IMR-90 (cell line): Measurements from ENCODE around the gene NFAT5. TPM values are rescaled to one million over a fixed set of nuclear protein-coding genes. Genes with fewer than 3 reads are reported as not detected.
"Not testable (repeated sequence)": the region's sequence is repeated elsewhere in the genome, so short reads cannot be mapped to it uniquely, and the experiment has no call there.

Experiments
- ATAC-seq: fragments of 200-7000 bp; cut with Tn5 transposase; 2 replicates; pipeline ENCODE4 v1.9.1; 2020; ENCODE audit warnings: low read depth, mild to moderate bottlenecking, moderate library complexity
- BruUV-seq: library from RNA; stranded (reverse); fragments of 400-500 nt; replicated peaks from 2 replicates; lab custom pipeline; 2021; lab: Mats Ljungman, UMichigan
- CTCF ChIA-PET: fragments of 300-600 bp; formaldehyde crosslinking; extraction: SDS; loops from one replicate; lab custom pipeline; 2021; ENCODE audit warnings: antibody characterized with exemption; lab: Yijun Ruan, JAX
- POLR2A ChIA-PET: fragments of 300-600 bp; sonication (Branson Sonifier 250); formaldehyde crosslinking; loops from one replicate; lab custom pipeline; 2022; ENCODE audit warnings: antibody characterized with exemption; ENCODE audit not compliant: unreplicated experiment; lab: Charles Lee
- DNase-seq: peaks from one replicate; pipeline ENCODE4 v3.0.0; 2013
- H2AFZ ChIP-seq: replicated peaks from 2 replicates; pipeline ENCODE3; 2013; ENCODE audit warnings: low read length, mild to moderate bottlenecking; ENCODE audit not compliant: poor library complexity
- H2AK5ac ChIP-seq: 2 replicates; pipeline ENCODE4 v1.6.1; 2013; ENCODE audit warnings: low read depth, low read length, inconsistent platforms
- H2AK9ac ChIP-seq: replicated peaks from 2 replicates; pipeline ENCODE3; 2013; ENCODE audit warnings: mild to moderate bottlenecking, low read depth, low read length, moderate library complexity; ENCODE audit not compliant: poor library complexity
- H2BK120ac ChIP-seq: 2 replicates; pipeline ENCODE4 v1.6.1; 2013; ENCODE audit warnings: low read depth, low read length, inconsistent platforms
- H2BK15ac ChIP-seq: 3 replicates; pipeline ENCODE4 v1.6.1; 2013; ENCODE audit warnings: low read depth, low read length, inconsistent platforms
- H2BK20ac ChIP-seq: 2 replicates; pipeline ENCODE4 v1.6.1; 2013; ENCODE audit warnings: low read depth, mild to moderate bottlenecking, inconsistent platforms, low read length, moderate library complexity
- H2BK5ac ChIP-seq: 2 replicates; pipeline ENCODE4 v1.6.1; 2013; ENCODE audit warnings: mild to moderate bottlenecking, low read depth, low read length, inconsistent platforms; ENCODE audit not compliant: poor library complexity, severe bottlenecking
- H3K14ac ChIP-seq: replicated peaks from 2 replicates; pipeline ENCODE4 v1.6.1; 2013; ENCODE audit warnings: low read depth, low read length, inconsistent platforms
- H3K18ac ChIP-seq: 2 replicates; pipeline ENCODE4 v1.6.1; 2013; ENCODE audit warnings: low read depth, low read length, control low read depth
- H3K23ac ChIP-seq: 2 replicates; pipeline ENCODE4 v1.6.1; 2013; ENCODE audit warnings: low read depth, low read length, inconsistent platforms
- H3K27ac ChIP-seq: 2 replicates; pipeline ENCODE4 v1.5.1; 2013; ENCODE audit warnings: mild to moderate bottlenecking, control low read depth, low read length; ENCODE audit not compliant: insufficient read depth
- H3K27me3 ChIP-seq: 2 replicates; pipeline ENCODE4 v1.6.1; 2013; ENCODE audit warnings: low read length; ENCODE audit not compliant: control insufficient read depth, insufficient read depth
- H3K36me3 ChIP-seq: 2 replicates; pipeline ENCODE4 v1.6.1; 2013; ENCODE audit warnings: low read length, mixed read lengths; ENCODE audit not compliant: control insufficient read depth, insufficient read depth
- H3K4ac ChIP-seq: 2 replicates; pipeline ENCODE4 v1.6.1; 2013; ENCODE audit warnings: low read depth, low read length, inconsistent platforms
- H3K4me1 ChIP-seq: 2 replicates; pipeline ENCODE4 v1.6.1; 2013; ENCODE audit warnings: low read length, mixed read lengths; ENCODE audit not compliant: control insufficient read depth, insufficient read depth
- H3K4me2 ChIP-seq: 2 replicates; pipeline ENCODE4 v1.6.1; 2013; ENCODE audit warnings: low read depth, mild to moderate bottlenecking, control low read depth, low read length, moderate library complexity
- H3K4me3 ChIP-seq: 2 replicates; pipeline ENCODE4 v1.5.1; 2013; ENCODE audit warnings: low read depth, mild to moderate bottlenecking, control low read depth, low read length, moderate library complexity; ENCODE audit not compliant: insufficient read depth
- H3K56ac ChIP-seq: 2 replicates; pipeline ENCODE4 v1.6.1; 2013; ENCODE audit warnings: low read length, inconsistent platforms; ENCODE audit not compliant: insufficient read depth; ENCODE audit errors: extremely low read depth
- H3K79me1 ChIP-seq, 2 experiments: 2 replicates each; pipeline ENCODE4 v1.6.1; 2013; ENCODE audit warnings: low read length in 2 of 2, inconsistent platforms in 1 of 2, low read depth in 1 of 2
- H3K9ac ChIP-seq: 2 replicates; pipeline ENCODE4 v1.6.1; 2013; ENCODE audit warnings: low read depth, low read length, control low read depth
- H3K9me1 ChIP-seq: 2 replicates; pipeline ENCODE4 v1.6.1; 2013; ENCODE audit warnings: low read length, inconsistent platforms; ENCODE audit not compliant: insufficient read depth
- H3K9me3 ChIP-seq: 2 replicates; pipeline ENCODE4 v1.6.1; 2013; ENCODE audit warnings: low read length; ENCODE audit not compliant: control insufficient read depth, insufficient read depth
- H4K20me1 ChIP-seq: 2 replicates; pipeline ENCODE4 v1.6.1; 2013; ENCODE audit warnings: low read length, inconsistent platforms; ENCODE audit not compliant: insufficient read depth
- H4K5ac ChIP-seq: 2 replicates; pipeline ENCODE4 v1.6.1; 2013; ENCODE audit warnings: mild to moderate bottlenecking, low read depth, low read length, control low read depth
- H4K8ac ChIP-seq, 2 experiments: 2 replicates each; pipeline ENCODE4 v1.6.1; 2013; ENCODE audit warnings: low read depth in 2 of 2, low read length in 2 of 2, control low read depth in 1 of 2, inconsistent platforms in 1 of 2
- H4K91ac ChIP-seq: 2 replicates; pipeline ENCODE4 v1.6.1; 2013; ENCODE audit warnings: low read depth, low read length, inconsistent platforms; ENCODE audit not compliant: insufficient read depth
- WGBS, 2 experiments: methylation state at CpG; one replicate each; pipeline versions ENCODE4 v1.1.5 to v1.1.7; 2013; ENCODE audit warnings: missing lambda C conversion rate in 2 of 2; ENCODE audit not compliant: insufficient read length in 1 of 2; ENCODE audit errors: extremely low coverage in 2 of 2; 5-methylcytosine and 5-hydroxymethylcytosine counted together
- dilution Hi-C: fragments of 300-500 bp; cut with HindIII; formaldehyde crosslinking; loops from one replicate; pipeline ENCODE4 v1.14.3; 2018; ENCODE audit warnings: low sequenced_read_pairs; ENCODE audit not compliant: unreplicated experiment
- in situ Hi-C: fragments of 300-500 bp; cut with MboI; formaldehyde crosslinking; loops from 3 replicates; pipeline ENCODE4 v1.14.3; 2019; ENCODE audit warnings: low sequenced_read_pairs, inconsistent platforms, mixed read lengths
- intact Hi-C: fragments of 100-400 bp; cut with micrococcal nuclease; formaldehyde crosslinking; loops from 2 replicates; pipeline ENCODE4 v1.10.0; 2022
- polyA plus RNA-seq, 3 experiments: library from polyadenylated mRNA; depleted of rRNA; stranded (reverse); fragments of >200 nt; gene quantifications; 2 replicates each; pipeline ENCODE4 v1.2.3, GENCODE V29; 2012; ENCODE audit warnings: low replicate concordance in 1 of 3
- total RNA-seq: library from RNA; depleted of rRNA; stranded (reverse); fragments of >200 nt; gene quantifications from 2 replicates; pipeline ENCODE4 v1.2.3, GENCODE V29; 2012

NFAT5 gene
- total and polyA plus RNA-seq, 2 of the 4 experiments (the other 2 are of a cell fraction) = 10.9 to 20.1 TPM

GRCh38 chr16:69731280-69731679, 165.5 kb downstream of the NFAT5 start:
- H2BK15ac ChIP-seq, CTCF ChIA-PET, H2AFZ ChIP-seq, H3K9me3 ChIP-seq, DNase-seq, H3K18ac ChIP-seq, H3K9ac ChIP-seq, H3K27ac ChIP-seq, H2BK120ac ChIP-seq, H3K4me1 ChIP-seq, H2BK5ac ChIP-seq, H3K36me3 ChIP-seq, BruUV-seq, H3K4me3 ChIP-seq, H3K4ac ChIP-seq, dilution Hi-C loops, H3K56ac ChIP-seq, H3K23ac ChIP-seq, H3K27me3 ChIP-seq, H3K9me1 ChIP-seq, H3K14ac ChIP-seq, H4K8ac ChIP-seq, H4K5ac ChIP-seq, intact Hi-C loops, POLR2A ChIA-PET, H2BK20ac ChIP-seq, H2AK5ac ChIP-seq, ATAC-seq, H4K20me1 ChIP-seq, H3K4me2 ChIP-seq, H2AK9ac ChIP-seq, in situ Hi-C loops, H4K91ac ChIP-seq: not testable (repeated sequence)
- no CpG with 5 or more reads among the region's 5 CpGs for WGBS, 2 experiments
- H3K79me1 ChIP-seq = peaks cover 7 to 24% of the 10 kb centered on the region in 2 experiments; a peak in 3 of 4 replicates
